GM18502 (cell line): ENCODE data around the gene HSD11B1L.

Source experiments
- ATAC-seq: cut with Tn5 transposase; IDR thresholded peaks from one replicate; pipeline ENCODE4 v1.9.1; 2021; ENCODE audit warnings: mild to moderate bottlenecking; ENCODE audit not compliant: unreplicated experiment, poor library complexity

The HSD11B1L gene, protein sequence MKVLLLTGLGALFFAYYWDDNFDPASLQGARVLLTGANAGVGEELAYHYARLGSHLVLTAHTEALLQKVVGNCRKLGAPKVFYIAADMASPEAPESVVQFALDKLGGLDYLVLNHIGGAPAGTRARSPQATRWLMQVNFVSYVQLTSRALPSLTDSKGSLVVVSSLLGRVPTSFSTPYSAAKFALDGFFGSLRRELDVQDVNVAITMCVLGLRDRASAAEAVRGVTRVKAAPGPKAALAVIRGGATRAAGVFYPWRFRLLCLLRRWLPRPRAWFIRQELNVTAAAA

DNA sequence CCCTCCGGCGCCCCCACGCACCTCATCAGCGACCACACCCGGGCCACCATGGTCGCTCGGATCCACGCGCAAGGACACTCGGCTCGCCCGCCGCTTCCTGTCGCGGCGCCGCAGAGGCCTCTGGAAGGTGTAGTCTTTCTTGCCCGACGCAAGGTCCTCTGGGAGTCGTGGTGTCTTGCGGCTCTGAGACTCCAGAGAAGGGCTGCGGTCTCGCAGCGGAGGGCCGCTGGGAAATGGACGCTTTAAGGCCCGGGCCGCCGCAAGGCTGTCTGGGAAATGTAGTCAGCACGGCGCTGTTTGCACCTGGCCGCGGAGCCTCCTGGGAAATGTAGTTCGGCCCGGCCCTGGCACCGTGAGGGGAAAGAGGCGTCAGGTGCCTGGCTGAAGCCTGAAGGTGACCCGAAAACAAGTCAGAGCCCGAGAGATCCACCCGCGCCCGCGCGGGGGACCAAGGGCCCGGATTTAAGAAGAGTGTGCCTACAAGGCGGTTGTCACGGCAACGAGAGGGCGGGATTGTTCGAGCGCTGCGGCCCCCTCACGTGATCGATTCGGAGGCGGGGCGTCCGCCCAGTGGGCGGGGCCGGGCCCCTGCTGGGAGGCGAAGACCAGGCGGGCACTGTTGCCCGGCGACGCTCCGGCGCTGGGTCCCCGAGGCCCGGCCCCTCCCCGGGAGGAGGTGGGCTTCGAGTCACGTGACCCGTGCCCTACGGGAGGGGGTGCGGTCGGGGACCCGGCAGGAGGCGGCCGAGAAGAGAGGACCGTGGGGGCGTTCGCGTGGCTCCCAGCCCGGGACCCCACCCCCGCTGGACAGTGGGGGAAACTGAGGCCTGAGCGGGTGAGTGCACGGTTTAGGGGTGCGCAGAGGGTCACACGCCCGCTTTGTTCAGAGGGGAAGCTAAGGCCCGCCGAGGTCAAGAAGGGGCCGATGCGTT lies at the start of gene HSD11B1L, which contains the start of gene MICOS13:
HSD11B1L (plus strand) TSS at position 591 of the 932 bp plus-strand sequence. CDS start 3,806 bp downstream, outside the sequence.
MICOS13 (minus strand) TSS at position 80 of the 932 bp plus-strand sequence; CDS start at position 50, 30 bp downstream.
- ATAC-seq: peak; percentile 83

DNA sequence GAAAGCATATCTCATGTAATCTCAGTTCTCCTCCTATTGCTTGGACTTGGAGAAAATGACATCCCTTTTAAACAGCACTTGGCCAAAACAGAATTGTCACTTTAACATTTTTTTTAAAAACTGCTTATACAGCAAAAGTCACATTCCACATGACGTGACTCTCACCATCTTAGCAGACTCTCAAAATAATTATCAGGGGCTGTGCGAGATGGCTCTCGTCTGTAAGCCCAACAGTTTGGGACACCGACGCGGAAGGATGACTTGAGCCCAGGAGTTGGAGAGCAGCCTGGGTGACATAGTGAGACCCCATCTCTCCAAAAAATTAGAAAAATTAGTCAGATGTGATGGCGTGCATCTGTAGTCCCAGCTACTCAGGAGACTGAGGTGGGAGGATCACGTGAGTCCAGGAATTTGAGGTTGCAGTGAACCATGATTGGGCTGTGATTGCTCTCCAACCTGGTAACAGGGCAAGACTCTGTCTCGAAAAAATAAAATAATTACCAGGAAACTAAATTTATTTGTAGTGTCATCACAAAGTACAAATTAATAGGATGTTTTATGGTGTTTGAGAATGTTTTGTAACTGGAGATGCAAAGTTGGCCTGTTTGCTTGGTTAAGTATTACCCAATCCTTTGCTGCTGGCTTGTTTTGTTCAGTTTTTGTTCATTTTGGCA lies 49.1 kb upstream of the HSD11B1L start:
- ATAC-seq: no peak

DNA sequence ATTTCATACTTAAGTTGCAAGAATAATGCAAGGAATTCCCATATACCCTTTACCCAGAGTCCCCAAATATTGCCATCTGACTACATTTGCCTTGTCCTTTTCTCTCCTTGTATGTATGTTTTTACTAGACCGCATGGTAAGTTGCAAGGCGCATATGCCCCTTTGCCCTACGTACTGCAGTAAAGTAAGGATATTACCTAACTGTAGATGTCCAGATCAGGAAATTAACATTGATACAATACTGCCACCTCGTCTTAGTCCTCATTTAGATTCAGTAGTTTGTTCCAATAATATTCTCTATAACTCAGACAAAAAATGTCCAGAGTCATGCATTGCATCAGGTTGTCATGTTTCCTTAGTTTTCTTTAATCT lies 48.6 kb upstream of the HSD11B1L start:
- ATAC-seq: no peak

DNA sequence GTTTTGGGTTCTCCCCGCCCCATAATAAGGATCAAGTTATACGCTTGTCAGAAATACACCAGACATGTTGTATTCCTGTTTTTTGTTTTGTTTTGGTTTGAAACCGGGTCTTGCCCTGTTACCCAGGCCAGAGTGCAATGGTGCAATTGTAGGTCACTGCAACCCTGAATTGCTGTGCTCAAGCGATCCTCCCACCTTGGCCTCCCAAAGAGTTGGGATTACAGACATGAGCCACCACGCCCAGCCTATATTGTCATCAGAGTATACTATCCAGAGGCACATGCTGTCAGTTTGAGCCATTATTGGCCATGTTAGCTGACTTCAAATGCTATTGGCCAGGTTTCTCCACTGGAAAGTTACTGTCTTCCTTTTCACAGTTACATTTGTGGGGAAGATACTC lies 48.2 kb upstream of the HSD11B1L start:
- no peak for ATAC-seq

DNA sequence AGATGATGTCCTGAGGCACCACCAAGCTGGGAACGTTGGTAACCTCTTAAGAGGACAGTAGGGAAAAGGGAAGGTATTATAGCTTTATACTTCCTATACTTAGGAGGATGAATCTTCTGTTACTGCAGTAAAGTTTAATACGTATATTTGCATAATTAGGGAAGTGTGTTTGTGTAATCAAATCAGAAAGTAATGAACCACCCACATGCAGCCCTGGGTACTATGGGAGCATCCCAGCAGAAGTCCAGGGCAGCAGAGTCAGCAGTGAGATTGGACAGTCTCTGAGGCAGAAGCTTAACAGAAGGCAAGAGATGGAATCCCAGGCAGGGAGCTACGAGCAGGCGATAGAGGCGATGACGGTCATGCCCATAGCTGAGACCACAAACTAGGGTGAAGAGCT lies 45.4 kb upstream of the HSD11B1L start:
- no peak for ATAC-seq

DNA sequence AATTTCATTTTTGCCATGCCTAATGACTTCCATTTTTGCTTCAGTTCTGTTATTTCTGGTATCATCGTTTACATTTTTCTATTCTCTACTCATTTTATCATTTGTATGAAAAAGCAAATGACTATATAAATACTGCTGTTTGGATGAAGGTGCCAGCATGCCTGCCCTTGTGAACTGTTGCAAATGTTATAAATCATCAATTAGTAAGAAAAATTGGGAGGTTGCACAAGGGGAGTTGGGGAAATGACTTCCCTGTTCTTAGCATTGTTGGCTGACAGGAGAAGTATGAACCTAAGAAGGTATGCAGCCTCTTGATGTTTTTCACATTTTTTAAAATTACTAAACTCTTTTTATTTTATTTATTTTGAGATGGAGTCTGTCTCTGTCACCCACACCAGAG lies 42.9 kb upstream of the HSD11B1L start:
- no peak for ATAC-seq

DNA sequence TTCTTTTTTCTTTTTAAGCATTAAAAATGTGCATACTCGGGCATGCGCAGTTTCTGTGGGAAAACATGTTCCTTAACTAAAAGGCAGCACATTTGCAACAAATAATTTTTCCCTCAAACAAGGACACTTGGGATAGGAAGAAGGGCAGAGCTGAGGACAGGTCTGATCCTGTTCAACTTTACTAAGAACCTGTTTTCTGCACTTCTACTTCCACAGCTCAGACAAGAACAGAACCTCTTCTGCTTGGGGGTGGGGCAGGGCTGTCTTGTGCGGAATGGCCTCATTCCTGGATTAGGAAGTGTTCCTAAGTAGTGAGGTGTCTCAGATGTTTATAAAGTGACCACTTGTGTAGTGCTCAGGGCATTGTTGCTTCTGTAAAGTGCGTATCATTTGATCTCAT lies 39.7 kb upstream of the HSD11B1L start:
- no peak for ATAC-seq

DNA sequence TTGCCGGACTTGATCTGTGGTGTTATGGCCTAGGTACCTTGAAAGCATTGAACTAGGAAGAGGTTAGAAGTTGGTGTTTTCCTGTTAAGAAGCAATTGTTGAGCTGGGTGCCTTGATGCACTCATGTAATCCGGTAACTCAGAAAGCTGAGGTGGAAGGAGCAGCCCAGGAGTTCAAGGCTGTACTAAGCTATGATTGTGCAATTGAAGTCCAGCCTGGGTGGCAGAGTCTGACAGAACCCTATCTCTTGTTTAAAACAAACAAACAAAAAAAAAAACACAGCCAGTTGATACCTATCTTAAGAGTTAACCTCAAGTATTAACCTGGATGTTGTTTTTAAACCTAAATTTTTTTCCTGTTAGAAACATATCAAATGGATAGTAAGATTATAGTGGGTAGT lies 38.6 kb upstream of the HSD11B1L start:
- ATAC-seq: no peak

DNA sequence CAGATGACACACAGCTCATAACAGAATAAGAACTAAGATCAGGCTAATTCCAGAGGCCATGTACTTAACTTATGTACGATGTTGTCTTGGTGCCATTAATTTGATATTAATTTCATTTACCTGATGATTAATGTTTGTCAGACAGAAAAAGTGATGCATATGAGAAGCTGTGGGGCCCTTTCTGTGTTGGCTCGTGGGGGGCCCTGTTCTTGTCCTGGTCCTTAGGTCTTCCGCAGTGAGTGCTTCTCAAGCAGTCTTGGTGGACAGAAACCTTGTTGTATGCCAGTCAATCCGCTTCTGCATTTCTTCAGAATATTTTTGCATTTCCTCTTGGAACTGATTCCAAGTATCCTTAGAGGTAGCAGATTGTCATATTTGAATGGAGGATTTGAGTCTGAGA lies 37.8 kb upstream of the HSD11B1L start:
- ATAC-seq: no peak

DNA sequence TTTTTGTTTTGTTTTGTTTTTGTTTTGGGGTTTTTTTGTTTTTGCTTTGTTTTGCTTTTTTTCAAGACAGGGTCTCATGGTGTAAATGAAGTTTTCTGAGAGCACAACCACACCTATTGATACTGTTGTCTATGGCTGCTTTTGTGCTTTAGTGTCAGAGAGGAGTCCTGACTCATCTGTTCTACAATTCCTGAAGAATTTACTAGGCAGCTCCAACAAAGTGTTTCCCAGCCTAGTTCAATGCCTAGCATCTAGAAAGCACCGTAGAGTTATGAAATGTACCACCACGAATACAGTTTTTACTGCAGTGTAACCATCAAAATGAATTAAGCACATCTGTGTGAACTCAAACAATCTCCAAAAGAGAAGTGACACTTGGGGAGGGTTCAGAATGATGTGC lies 36.8 kb upstream of the HSD11B1L start:
- ATAC-seq: no peak

DNA sequence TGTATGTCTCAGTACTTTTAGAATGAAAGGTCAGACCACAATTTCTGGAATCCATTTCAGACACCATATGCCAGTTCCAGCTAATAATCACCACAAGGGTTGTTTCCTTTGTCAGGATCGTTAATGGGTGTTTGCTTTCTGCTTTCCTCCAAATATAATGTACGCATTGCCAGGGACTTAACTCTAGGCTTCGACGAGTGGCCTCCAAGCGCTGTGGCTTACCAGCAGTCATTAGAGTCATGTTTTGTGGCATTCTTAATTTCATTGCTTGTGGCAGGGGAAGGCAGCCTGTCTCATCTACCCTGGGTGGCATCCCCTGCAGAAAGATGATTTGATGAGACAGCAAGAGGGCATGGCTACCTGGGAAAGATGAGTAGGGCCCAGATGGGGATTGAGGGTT lies 35.4 kb upstream of the HSD11B1L start:
- no peak for ATAC-seq

DNA sequence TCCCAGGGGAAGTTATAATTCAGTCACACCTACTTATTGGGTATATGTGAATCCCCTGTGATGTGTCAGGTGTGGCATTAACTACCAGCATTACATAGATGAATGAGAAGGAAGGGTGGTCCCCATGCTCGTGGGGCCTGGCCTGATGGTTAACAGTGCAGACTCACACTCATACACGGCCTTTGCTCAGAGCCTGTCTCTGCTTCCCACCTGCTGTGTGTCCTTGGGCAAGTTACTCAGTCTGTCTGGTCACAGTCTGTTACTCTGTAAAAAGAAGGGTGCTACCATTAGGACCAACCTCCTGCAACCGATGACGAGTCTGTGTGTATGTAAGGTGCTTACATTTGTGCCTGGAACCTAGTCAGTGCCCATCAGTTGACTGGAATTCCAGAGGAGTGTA lies 34.1 kb upstream of the HSD11B1L start:
- no peak for ATAC-seq

DNA sequence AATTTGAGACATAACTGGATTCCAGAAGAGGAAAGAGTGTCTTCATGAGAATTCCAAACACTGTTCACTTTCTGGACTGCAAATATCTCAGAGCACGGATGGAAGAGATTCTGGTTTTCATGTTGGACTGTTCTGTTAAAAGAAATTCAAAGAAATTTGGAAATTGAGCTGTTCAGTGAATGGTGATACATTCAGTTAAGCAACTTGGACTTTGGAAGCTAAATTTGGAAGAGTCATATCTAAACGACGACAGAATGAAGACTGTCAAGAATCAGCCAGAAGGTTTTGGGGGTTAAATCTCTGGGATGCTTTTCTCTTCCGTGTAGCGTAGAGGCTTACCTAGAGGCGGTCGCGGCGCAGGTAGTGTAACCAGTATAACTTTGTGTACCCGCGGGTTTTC lies 32.4 kb upstream of the HSD11B1L start:
- no peak for ATAC-seq

DNA sequence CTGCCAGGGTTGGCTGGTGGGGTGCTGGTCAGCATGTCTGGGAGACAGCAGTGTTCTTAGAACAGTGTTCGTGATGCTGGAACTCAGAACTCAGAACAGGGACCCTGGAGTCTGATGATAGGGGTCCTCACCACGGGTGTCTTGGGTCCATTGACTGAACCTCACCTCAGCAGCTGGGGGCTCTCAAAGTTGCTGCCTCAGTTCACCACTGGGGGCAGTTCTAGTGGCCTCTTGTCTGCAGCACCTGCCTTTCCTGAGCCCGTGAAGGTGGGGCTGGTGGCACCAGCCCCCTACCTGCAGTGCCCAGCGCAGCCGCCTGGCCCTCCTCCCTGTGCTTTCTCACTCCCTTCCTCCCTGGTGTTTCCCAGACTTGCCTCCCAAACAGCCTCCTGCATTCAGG lies 29.5 kb upstream of the HSD11B1L start:
- ATAC-seq: no peak

DNA sequence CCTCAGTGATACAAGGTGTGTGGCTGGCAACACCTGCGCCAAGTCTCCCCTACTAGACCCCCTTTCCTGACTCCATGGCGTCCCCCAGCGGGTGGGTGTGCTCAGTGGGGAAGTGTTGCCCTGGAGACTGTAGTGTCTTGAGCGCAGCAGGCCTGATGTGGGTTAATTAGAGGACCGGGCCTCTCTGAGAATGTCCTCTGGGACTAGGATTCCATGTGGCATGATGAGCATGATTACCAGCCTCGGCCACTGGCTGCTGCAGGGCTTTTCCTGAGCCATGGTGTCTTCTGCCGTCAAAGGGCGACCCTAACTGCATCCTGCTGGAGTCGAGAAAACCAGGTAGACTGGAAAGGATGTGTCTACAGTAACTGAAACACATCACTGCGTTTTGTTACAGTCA lies 28.6 kb upstream of the HSD11B1L start:
- ATAC-seq: no peak

DNA sequence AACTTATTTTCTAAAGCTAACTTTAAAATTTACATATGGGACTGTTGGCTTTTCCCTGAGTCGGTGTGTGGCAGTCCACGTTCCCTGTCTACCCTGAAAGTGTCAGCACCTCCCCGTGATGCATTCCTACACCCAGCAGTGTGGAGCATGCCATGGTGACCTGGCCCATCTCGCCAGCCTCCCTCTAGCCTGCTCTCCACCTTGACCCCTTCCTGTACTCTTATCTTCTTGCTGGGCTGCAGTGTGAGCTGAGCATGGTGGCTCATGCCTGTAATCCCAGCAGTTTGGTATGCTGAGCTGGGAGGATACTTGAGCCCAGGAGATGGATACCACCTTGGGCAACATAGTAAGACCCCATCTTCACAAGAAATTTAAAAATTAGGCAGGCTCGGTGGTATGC lies 25.9 kb upstream of the HSD11B1L start:
- ATAC-seq: no peak

DNA sequence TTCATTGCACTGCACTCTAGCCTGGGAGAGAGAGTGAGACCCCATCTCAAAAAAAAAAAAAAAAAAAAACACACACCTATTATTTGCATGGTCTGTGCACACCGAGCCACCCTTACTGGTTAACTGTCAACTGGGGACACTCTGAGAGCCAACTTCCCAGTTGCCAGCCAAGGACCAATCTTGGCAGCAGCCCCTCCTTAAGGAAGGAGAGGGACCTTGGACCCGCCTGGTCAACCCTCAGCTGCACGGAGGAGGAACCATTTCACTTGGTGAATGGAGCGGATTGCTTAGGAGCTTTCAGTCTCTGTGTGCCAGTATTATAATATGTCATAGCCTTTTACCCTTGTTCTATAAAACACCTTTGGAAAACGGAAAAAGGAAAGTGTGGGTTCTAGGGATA lies 25.4 kb upstream of the HSD11B1L start:
- ATAC-seq: no peak

DNA sequence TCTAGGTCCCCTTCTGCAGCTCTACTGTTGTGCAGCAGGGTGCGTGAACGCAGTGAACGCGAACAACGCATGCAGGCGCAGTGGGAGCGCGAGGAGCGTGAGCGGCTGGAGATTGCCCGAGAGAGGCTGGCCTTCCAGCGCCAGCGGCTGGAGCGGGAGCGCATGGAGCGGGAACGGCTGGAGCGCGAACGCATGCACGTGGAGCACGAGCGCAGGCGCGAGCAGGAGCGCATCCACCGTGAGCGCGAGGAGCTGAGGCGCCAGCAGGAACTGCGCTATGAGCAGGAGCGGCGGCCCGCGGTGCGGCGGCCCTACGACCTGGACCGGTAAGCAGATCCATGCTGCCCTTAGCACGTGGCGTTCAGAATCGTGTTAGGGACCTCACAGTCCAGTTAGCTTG lies 19.3 kb upstream of the HSD11B1L start:
- ATAC-seq: no peak

DNA sequence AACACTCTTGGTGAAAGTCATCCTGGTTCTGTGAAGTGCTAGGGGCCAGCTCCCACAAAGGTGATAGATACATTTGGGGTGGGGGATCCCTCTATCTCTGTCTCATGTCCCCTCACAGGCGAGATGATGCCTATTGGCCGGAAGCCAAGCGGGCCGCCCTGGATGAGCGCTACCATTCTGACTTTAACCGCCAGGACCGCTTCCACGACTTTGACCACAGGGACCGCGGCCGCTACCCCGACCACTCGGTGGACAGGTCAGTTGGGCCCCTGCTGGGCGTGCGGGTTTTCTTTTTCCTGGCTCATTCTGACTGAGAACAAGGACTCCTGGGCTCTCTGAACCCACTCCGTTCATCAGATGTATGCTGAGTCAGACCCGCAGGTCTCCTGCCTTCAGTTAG lies 16.9 kb upstream of the HSD11B1L start:
- ATAC-seq: no peak

DNA sequence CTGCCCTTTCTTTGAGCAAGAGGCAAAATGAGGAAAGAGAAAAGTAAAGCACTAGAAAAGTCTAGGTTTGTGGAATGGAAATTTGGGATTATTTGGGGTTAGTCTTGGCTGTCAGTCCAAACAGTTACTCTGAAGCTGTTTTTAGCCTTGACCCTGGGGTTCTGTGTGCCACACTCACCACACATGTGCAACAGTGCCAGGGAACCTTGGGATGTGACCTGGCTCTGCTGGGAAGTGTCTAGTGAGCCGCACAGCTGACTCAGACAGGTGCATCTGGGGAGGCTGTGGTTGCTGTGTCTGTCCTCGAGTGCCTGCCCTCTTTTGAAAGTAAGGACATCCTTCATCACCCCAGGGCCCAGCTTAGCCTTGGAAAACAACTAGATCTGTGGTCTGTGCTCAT lies 16.3 kb upstream of the HSD11B1L start:
- ATAC-seq: no peak
